MCF 10A (cell line): ENCODE data around the gene SELL. TPM values are rescaled to one million over a fixed set of nuclear protein-coding genes. Genes with fewer than 3 reads are reported as not detected.
"Not testable (repeated sequence)": the region's sequence is repeated elsewhere in the genome, so short reads cannot be mapped to it uniquely, and the experiment has no call there.

ENCODE experiments used
- BruUV-seq: library from RNA; stranded (reverse); fragments of 400-500 nt; replicated peaks from 2 replicates; lab custom pipeline; 2021; lab: Mats Ljungman, UMichigan
- CTCF ChIA-PET: fragments of 300-600 bp; sonication (Branson Sonifier 250); formaldehyde crosslinking; extraction: SDS; loops from one replicate; lab custom pipeline; 2021; ENCODE audit warnings: antibody characterized with exemption, inconsistent platforms; lab: Yijun Ruan, JAX
- POLR2A ChIA-PET: fragments of 300-600, 350-650 bp; sonication (Branson Sonifier 250); formaldehyde crosslinking; extraction: SDS; loops from one replicate; lab custom pipeline; 2020; ENCODE audit warnings: antibody characterized with exemption, inconsistent platforms; lab: Yijun Ruan, JAX
- DNase-seq: peaks from one replicate; pipeline ENCODE4 v3.0.0-alpha.2; 2018; ENCODE audit not compliant: unreplicated experiment
- H3K27ac Mint-ChIP-seq: one replicate; pipeline ENCODE4 v1.8.0; 2022; ENCODE audit warnings: mild to moderate bottlenecking, low read depth, mixed read lengths; ENCODE audit not compliant: unreplicated experiment
- H3K27me3 Mint-ChIP-seq: one replicate; pipeline ENCODE4 v1.8.0; 2022; ENCODE audit warnings: mixed read lengths; ENCODE audit not compliant: insufficient read depth, unreplicated experiment
- H3K36me3 Mint-ChIP-seq: one replicate; pipeline ENCODE4 v1.8.0; 2022; ENCODE audit warnings: mild to moderate bottlenecking, moderate library complexity, mixed read lengths; ENCODE audit not compliant: insufficient read depth, unreplicated experiment
- H3K4me1 Mint-ChIP-seq: one replicate; pipeline ENCODE4 v1.8.0; 2022; ENCODE audit warnings: mixed read lengths; ENCODE audit not compliant: insufficient read depth, unreplicated experiment
- H3K4me3 Mint-ChIP-seq: one replicate; pipeline ENCODE4 v1.8.0; 2022; ENCODE audit warnings: mild to moderate bottlenecking, moderate library complexity, mixed read lengths; ENCODE audit not compliant: unreplicated experiment
- H3K9me3 Mint-ChIP-seq: one replicate; pipeline ENCODE4 v1.8.0; 2022; ENCODE audit warnings: mixed read lengths; ENCODE audit not compliant: unreplicated experiment
- intact Hi-C: fragments of 100-400 bp; cut with micrococcal nuclease; formaldehyde crosslinking; loops from 2 replicates; pipeline ENCODE4 v1.14.1; 2022
- total RNA-seq: library from RNA; stranded (reverse); gene quantifications from 2 replicates; pipeline ENCODE4 v1.2.3, GENCODE V29; 2022
- TF ChIP-seq, protein P1 (sequence below): fragments of 200-600 bp; IDR thresholded peaks from one replicate; pipeline ENCODE4 v1.8.0; 2022; ENCODE audit warnings: antibody characterized with exemption, mild to moderate bottlenecking; ENCODE audit not compliant: unreplicated experiment

Gene SELL
- total RNA-seq, 1 experiment from 2014 or later, result not detected

DNA sequence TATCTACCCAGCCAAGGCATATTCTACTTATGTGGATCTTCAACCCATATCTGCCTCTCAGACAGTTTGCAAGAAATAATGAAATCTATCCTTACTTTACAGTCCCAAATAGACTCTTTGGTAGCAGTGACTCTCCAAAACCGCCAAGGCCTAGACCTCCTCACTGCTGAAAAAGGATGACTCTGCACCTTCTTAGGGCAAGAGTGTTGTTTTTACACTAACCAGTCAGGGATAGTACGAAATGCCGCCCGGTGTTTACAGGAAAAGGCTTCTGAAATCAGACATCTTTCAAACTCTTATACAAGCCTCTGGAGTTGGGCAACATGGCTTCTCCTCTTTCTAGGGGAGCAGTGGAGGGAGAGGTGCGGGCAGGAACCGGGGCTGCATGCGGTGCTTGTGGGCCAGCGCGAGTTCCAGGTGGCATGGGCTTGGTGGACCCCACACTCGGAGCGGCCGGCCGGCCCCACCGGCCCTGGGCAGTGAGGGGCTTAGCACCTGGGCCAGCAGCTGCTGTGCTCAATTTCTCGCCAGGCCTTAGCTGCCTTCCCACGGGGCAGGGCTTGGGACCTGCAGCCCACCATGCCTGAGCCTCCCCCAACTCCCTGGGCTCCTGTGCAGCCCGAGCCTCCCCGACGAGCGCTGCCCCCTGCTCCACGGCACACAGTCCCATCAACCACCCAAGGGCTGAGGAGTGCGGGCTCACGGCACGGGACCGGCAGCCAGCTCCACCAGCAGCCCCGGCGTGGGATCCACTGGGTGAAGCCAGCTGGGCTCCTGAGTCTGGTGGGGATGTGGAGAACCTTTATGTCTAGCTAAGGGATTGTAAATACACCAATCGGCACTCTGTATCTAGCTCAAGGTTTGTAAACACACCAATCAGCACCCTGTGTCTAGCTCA is 43.5 kb downstream of the SELL start:
- CTCF ChIA-PET, result interaction anchor here (0.6 to 1.5 kb wide), 3 partner anchors 10 to 121 kb away, joined by 3 to 5 read pairs (median 3); no protein-coding TSS in a partner anchor
- BruUV-seq, H3K27ac Mint-ChIP-seq, H3K36me3 Mint-ChIP-seq, H3K4me1 Mint-ChIP-seq, H3K4me3 Mint-ChIP-seq, DNase-seq, intact Hi-C loops: not testable (repeated sequence)
- H3K9me3 Mint-ChIP-seq, result peaks cover 15% of the 10 kb centered on the region
- POLR2A ChIA-PET, result interaction anchor here (0.6 kb wide), 1 partner anchor 1364 kb away, joined by 4 read pairs; no protein-coding TSS in a partner anchor
- H3K27me3 Mint-ChIP-seq, result peaks cover 24% of the 10 kb centered on the region

DNA sequence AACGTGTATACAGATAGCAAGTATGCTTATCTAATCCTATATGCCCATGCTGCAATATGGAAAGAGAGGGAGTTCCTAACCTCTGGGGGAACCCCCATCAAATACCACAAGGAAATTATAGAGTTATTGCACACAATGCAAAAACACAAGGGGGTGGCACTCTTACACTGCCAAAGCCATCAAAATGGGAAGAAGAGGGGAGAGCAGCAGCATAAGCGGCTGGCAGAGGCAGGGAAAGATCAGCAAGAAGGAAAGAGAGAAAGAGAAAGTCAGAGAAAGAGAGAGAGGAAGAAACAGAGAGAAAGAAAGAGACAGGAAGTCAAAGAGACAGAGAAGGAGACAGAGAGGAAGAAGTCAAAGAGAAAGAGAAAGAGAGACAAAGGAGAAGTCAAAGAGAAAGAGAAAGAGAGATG is 44.2 kb downstream of the SELL start:
- H3K4me3 Mint-ChIP-seq, BruUV-seq, H3K4me1 Mint-ChIP-seq, POLR2A ChIA-PET, H3K36me3 Mint-ChIP-seq, H3K27ac Mint-ChIP-seq, intact Hi-C loops, DNase-seq: not testable (repeated sequence)
- Mint-ChIP-seq H3K9me3 (peaks cover 15% of the 10 kb centered on the region), H3K27me3 (peaks cover 17% of the 10 kb centered on the region)
- CTCF ChIA-PET, result interaction anchor here (1.5 kb wide), 1 partner anchor 39 kb away, joined by 3 read pairs; no protein-coding TSS in a partner anchor

DNA sequence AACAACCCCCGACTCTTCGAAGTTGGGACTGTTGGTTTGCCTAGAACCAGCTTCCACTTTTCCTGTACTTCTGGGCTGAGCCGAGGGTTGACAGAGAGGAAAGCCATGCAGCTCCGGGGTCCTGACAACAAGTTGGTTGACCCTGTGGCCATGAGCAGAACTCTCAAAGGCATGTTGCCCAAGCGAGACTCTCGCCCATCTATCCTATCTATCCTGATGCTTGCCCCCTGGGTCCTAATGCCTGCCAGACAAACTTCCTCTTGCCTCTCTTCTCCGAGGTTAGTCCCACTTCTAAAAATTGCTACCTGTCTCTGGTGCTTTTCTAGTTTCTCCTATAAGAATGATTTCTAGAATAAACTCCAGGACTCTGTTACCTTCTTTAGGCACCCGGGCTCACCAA is 48.7 kb downstream of the SELL start:
- H3K36me3 Mint-ChIP-seq, CTCF ChIA-PET: not testable (repeated sequence)

DNA sequence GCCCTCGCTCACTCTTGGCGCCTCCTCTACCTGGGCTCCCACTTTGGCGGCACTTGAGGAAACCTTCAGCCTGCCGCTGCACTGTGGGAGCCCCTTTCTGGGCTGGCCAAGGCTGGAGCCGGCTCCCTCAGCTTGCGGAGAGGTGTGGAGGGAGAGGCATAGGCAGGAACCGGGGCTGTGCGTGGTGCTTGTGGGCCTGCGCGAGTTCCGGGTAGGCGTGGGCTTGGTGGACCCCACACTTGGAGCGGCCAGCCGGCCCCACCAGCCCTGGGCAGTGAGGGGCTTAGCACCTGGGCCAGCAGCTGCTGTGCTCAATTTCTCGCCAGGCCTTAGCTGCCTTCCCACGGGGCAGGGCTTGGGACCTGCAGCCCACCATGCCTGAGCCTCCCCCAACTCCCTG is 50.4 kb downstream of the SELL start:
- H3K36me3 Mint-ChIP-seq, DNase-seq, H3K9me3 Mint-ChIP-seq, POLR2A ChIA-PET, intact Hi-C loops, BruUV-seq, H3K4me3 Mint-ChIP-seq, H3K4me1 Mint-ChIP-seq, H3K27ac Mint-ChIP-seq: not testable (repeated sequence)
- peaks cover 32% of the 10 kb centered on the region for H3K27me3 Mint-ChIP-seq
- CTCF ChIA-PET, result interaction anchor here (0.6 kb wide), 1 partner anchor 209 kb away, joined by 3 read pairs; no protein-coding TSS in a partner anchor

More for the DNA sequence above, 48.7 kb downstream of the SELL start:
- H3K9me3 Mint-ChIP-seq, H3K4me1 Mint-ChIP-seq, DNase-seq, H3K4me3 Mint-ChIP-seq, H3K27ac Mint-ChIP-seq, BruUV-seq, POLR2A ChIA-PET, intact Hi-C loops: not testable (repeated sequence)
- peaks cover 24% of the 10 kb centered on the region for H3K27me3 Mint-ChIP-seq

DNA sequence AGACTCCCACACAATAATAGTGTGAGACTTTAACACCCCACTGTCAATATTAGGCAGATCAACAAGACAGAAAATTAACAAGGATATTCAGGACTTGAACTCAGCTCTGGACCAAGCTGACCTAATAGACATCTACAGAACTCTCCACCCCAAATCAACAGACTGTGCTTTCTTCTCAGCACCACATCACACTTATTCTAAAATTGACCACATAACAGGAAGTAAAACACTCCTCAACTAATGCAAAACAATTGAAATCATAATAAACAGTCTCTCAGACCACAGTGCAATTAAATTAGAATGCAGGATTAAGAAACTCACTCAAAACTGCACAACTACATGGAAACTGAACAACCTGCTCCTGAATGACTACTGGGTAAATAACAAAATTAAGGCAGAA is 52.6 kb downstream of the SELL start:
- BruUV-seq, POLR2A ChIA-PET, H3K4me1 Mint-ChIP-seq, H3K36me3 Mint-ChIP-seq, DNase-seq, intact Hi-C loops, H3K27ac Mint-ChIP-seq, H3K9me3 Mint-ChIP-seq, H3K4me3 Mint-ChIP-seq: not testable (repeated sequence)
- CTCF ChIA-PET, result interaction anchor here (0.6 kb wide), 1 partner anchor 46 kb away, joined by 3 read pairs; no protein-coding TSS in a partner anchor
- H3K27me3 Mint-ChIP-seq, result peaks cover 32% of the 10 kb centered on the region

DNA sequence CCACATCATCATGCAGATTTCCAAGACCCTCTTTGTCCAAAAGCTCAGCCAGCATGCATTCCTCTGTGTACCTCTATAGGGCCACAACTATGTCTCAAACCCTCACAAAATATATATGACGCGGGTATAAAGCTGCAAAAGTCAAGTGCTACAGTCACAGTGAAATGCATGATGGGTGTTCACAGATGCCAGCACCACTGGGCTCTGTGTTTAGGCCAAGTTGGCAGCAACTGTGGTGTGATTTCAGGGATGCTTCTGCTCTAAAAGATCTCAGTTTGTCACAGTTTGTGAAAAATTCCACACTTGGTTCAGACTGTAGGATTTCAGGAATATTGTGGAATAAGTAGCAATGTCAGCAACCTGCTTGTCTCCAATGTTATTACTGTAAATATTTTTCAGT is 57.5 kb downstream of the SELL start:
- ChIA-PET CTCF (no interaction called here), POLR2A (no interaction called here)
- intact Hi-C loops, result no loop called here
- Mint-ChIP-seq H3K4me1 (no peaks in the 10 kb centered on the region), H3K9me3 (no peaks in the 10 kb centered on the region), H3K36me3 (no peaks in the 10 kb centered on the region), H3K27me3 (peaks cover 44% of the 10 kb centered on the region), H3K4me3 (no peak overlapping the region), H3K27ac (no peak overlapping the region)
- TF ChIP-seq, protein P1, sequence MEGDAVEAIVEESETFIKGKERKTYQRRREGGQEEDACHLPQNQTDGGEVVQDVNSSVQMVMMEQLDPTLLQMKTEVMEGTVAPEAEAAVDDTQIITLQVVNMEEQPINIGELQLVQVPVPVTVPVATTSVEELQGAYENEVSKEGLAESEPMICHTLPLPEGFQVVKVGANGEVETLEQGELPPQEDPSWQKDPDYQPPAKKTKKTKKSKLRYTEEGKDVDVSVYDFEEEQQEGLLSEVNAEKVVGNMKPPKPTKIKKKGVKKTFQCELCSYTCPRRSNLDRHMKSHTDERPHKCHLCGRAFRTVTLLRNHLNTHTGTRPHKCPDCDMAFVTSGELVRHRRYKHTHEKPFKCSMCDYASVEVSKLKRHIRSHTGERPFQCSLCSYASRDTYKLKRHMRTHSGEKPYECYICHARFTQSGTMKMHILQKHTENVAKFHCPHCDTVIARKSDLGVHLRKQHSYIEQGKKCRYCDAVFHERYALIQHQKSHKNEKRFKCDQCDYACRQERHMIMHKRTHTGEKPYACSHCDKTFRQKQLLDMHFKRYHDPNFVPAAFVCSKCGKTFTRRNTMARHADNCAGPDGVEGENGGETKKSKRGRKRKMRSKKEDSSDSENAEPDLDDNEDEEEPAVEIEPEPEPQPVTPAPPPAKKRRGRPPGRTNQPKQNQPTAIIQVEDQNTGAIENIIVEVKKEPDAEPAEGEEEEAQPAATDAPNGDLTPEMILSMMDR, result no peak
- BruUV-seq, result no TSS peak
- DNase-seq, result no peak
